RWPE1 (cell line): Measurements from ENCODE around the gene NCKAP5.

ENCODE experiments used
- CTCF ChIA-PET: fragments of 350-600 bp; sonication (Branson Sonifier 250); formaldehyde crosslinking; extraction: SDS; loops from one replicate; lab custom pipeline; 2021; lab: Yijun Ruan, JAX
- POLR2A ChIA-PET: fragments of 400-600 bp; formaldehyde crosslinking; extraction: SDS; loops from one replicate; lab custom pipeline; 2020; ENCODE audit warnings: antibody characterized with exemption; ENCODE audit not compliant: low non-redundant PET; lab: Yijun Ruan, JAX
- DNase-seq: peaks from one replicate; pipeline ENCODE4 v3.0.0; 2012; ENCODE audit warnings: low spot score
- H3K27ac ChIP-seq: fragments of 450-650 bp; 2 replicates; pipeline ENCODE4 v1.5.1; 2017
- CTCF ChIP-seq: fragments of 450-650 bp; conservative IDR thresholded peaks from 2 replicates; pipeline ENCODE4 v1.5.1; 2017; ENCODE audit warnings: low read depth, mild to moderate bottlenecking

The NCKAP5 gene

GRCh38 chr2:132732694-132733093 lies 835.6 kb downstream of the NCKAP5 start:
- POLR2A ChIA-PET: no interaction called here
- DNase-seq: no peak

GRCh38 chr2:132731441-132731840 lies 836.8 kb downstream of the NCKAP5 start:
- DNase-seq: no peak
- ChIA-PET POLR2A (no interaction called here), CTCF (no interaction called here)
- no peak for TF ChIP-seq CTCF
- H3K27ac ChIP-seq: no peak overlapping the region

More at GRCh38 chr2:132732694-132733093, 835.6 kb downstream of the NCKAP5 start:
- CTCF ChIA-PET: no interaction called here
- TF ChIP-seq CTCF: no peak
- no peak overlapping the region for H3K27ac ChIP-seq

GRCh38 chr2:132730611-132731010 lies 837.7 kb downstream of the NCKAP5 start:
- POLR2A ChIA-PET: no interaction called here
- TF ChIP-seq CTCF: no peak
- DNase-seq: no peak
- CTCF ChIA-PET: no interaction called here
- H3K27ac ChIP-seq: no peak overlapping the region

DNA sequence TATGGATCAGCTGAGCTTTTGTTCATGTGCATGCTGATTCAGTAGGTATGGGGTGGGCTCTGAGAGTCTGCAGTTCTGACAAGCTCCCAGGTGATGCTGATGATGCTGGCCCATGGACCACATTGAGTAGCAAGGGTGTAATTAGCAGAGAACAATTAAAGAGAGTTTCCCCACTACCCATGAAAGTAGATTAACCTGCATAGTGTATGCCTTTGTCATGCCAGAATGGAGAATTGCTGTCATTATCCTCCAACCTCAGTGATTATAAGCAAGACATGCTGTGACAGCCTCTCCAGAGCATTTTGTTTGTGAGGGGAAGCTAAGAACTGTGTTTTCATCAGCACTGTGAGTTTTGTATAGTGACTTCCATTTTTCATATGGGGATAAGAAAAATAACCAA lies 838.7 kb downstream of the NCKAP5 start:
- DNase-seq: no peak
- H3K27ac ChIP-seq: no peak overlapping the region
- ChIA-PET POLR2A (no interaction called here), CTCF (no interaction called here)
- no peak for TF ChIP-seq CTCF

GRCh38 chr2:132726155-132726554 lies 842.1 kb downstream of the NCKAP5 start:
- no peak for DNase-seq
- ChIA-PET CTCF (no interaction called here), POLR2A (no interaction called here)
- no peak overlapping the region for H3K27ac ChIP-seq
- no peak for TF ChIP-seq CTCF

DNA sequence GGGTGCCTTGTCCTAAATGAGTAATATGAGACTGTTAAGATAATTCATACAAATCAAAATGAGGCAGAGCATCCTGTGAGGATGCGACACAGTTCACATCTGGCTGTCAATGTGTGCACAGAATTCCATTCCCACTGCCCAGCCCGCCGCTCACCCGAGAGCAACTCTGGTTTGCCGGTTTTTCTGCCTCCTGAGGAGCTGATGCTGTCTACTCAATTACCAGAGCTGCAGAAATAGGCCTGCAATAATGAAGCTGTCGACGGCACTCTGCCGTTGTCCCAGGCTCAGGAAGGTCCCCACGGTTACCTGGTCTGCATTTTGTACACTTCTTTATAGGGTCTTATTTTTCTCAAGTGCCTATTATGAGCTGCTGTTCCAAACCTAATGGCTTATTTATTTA lies 842.5 kb downstream of the NCKAP5 start:
- H3K27ac ChIP-seq: no peak overlapping the region
- no peak for DNase-seq
- TF ChIP-seq CTCF: no peak
- POLR2A ChIA-PET: no interaction called here
- CTCF ChIA-PET: no interaction called here

GRCh38 chr2:132725148-132725547 lies 843.1 kb downstream of the NCKAP5 start:
- H3K27ac ChIP-seq: no peak overlapping the region
- DNase-seq: no peak
- CTCF ChIA-PET: no interaction called here
- no peak for TF ChIP-seq CTCF
- POLR2A ChIA-PET: no interaction called here
